ENCODE data around the gene C16orf90.

- no peak for TF ChIP-seq POLR2A (IDR thresholded peaks at IDR 0.05)
- no peak for TF ChIP-seq CTCF (IDR thresholded peaks at IDR 0.05)
Measured at GRCh38 chr16:3474136-3474779, 21.0 kb downstream of the C16orf90 start.
